NCI-H2196 treated with DMSO at 0.1 percent for 48 hours (cell line): Measurements from ENCODE around the gene ZNF528.

Source experiments
- DNase-seq: peaks from one replicate; lab custom pipeline; 2025; ENCODE audit not compliant: unreplicated experiment; lab: John Stamatoyannopoulos, UW

Gene ZNF528

DNA sequence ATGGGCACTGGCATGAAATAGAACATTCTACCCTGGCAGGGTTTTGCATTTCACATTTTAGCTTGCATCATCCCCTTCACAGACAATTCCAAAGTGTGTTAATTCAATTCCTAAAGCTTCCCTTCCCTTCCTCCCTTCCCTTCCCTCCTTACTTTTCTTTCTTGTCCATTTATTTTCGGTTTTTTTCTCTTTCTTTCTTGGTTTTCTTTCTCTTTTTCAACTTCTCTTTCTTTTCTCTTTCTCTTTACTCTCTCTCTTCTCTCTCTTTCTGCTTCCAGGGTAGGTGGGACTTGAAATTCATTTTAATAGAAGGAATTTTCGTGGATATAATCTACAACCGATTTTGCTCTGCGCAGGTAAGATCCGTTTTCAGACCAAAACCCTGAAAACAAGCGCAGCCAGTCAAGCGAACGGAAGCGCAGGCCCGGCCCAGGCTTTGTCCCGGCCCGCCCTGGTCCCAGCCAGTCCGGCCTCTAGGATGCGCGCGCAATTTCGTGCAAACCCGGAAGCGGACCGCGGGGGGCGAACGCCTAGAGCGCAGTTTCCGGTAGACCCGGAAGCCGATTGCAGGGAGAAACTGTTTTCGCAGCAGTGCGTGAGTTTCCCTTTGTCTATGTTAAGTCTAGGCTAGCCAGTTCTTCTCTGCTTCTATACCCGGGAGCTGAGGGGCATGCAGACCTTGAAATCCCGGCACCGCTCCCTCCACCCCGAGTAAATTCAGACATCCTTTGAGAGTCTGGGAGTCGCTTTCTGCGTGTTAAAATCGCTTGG is at the start of gene ZNF528:
Gene ZNF528, plus strand, starts transcription at position 540 of the 771 bp plus-strand sequence. CDS start 4,165 bp downstream, outside the sequence.
- peak; percentile 81 for DNase-seq

DNA sequence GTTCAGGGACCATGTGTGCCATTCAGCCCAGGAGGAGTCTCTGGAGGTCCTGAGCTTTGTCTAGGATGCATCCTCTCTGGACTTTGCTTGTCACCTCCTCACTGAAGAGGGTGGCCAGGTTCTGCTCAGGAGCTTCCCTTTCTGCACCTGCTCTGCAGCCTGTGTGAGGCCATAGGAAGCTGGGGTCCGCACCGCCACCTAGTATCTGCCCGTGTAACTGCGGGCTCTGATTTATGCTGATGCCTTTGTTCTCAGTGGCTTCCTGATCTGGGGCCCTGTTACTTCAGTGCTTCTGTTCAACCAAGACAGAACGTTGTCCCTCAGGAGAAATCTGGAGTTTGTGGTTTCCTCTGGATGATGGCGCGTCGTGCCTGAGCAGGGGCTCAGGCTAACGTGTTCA is 46.1 kb upstream of the ZNF528 start:
- DNase-seq, result no peak

DNA sequence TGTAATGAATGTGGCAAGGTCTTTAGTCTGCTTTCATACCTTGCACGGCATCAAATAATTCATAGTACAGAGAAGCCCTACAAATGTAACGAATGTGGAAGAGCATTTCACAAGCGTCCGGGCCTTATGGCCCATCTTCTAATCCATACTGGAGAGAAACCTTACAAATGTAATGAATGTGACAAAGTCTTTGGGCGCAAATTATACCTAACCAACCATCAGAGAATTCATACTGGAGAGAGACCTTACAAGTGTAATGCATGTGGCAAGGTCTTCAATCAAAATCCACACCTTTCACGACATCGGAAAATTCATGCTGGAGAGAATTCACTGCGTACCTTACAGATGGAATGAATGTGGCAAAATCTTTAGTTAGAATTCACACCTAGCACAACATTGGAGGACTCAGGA is 31.2 kb upstream of the ZNF528 start:
- DNase-seq, result no peak

- DNase-seq, result peak; percentile 13
Observed at GRCh38 chr19:52369559-52370340, 27.9 kb upstream of the ZNF528 start, which contains the start of gene ZNF880. Gene ZNF880 (plus strand): TSS chr19:52369923. CDS start chr19:52369966, 43 bp downstream.

DNA sequence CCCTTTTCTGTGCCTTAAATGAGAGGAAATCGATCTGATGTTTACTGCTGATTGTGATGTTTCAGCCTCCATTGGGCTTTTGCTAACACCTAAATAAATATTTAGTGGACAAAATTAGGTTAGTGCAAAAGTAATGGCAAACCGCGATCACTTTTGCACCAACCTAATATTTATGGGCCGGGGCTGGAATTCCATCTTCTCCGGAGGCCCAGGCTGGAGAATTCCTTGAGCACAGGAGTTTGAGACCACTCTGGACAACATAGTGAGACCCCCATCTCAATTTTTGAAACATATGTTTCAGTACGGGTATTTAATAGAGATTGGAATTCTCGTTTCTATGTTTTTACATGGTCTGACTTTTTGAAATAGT is 27.3 kb upstream of the ZNF528 start:
- DNase-seq, result no peak

GRCh38 chr19:52391135-52391534 is 6.5 kb upstream of the ZNF528 start:
- DNase-seq, result no peak

DNA sequence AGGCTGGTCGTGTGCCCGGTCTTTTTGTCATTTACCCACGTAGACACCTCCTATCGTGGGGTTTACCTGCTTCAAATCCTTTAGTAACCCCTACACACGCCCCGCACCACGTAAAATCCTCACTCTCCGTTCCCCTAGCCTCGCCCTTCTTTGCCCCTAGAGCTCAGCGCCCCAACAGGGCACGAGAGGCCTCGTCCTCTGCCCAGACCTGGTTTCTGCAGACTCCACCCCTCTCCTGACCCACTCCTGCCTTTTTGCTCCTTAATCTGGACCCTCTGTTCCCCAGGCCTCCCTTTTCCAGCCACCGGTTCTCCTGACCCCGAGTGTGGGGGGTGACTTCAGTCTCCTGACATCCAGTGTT is 412 bp downstream of the ZNF528 start:
- no peak for DNase-seq

DNA sequence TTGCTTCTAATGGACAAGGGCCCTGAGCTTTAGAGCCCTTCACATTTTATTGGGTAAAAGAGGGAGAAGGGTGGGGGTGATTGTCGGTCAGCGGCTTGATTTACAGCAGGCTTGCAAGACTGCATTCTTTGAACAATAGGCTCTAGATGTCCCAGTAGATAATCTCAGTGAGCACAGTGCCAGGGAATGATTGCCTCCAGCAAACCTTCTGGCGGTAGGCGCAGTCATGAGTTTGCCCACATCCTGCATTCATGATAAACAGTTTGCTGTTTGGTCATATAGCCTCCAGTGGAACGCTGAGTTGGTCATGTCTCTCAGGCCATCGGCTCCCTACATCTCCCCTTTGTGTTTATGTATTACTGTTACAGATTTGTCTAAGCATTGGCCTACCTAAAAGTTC is 12.6 kb downstream of the ZNF528 start:
- no peak for DNase-seq

DNA sequence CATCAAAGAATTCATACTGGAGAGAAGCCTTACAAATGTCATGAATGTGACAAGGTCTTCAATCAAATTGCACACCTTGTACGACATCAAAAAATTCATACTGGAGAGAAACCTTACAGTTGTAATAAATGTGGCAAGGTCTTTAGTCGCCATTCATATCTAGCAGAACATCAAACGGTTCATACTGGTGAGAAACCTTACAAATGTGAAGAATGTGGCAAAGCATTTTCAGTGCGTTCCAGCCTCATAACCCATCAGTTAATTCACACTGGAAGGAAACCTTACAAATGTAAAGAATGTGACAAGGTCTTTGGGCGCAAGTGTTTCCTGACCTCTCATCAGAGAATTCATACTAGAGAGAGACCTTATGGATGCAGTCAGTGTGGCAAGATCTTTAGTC is 18.1 kb downstream of the ZNF528 start:
- DNase-seq, result no peak

GRCh38 chr19:52428937-52429336 is 31.3 kb downstream of the ZNF528 start, which contains the start of gene ZNF534:
Gene ZNF534 (plus strand): TSS chr19:52429148. CDS start chr19:52431475, 2,327 bp downstream.
- no peak for DNase-seq

DNA sequence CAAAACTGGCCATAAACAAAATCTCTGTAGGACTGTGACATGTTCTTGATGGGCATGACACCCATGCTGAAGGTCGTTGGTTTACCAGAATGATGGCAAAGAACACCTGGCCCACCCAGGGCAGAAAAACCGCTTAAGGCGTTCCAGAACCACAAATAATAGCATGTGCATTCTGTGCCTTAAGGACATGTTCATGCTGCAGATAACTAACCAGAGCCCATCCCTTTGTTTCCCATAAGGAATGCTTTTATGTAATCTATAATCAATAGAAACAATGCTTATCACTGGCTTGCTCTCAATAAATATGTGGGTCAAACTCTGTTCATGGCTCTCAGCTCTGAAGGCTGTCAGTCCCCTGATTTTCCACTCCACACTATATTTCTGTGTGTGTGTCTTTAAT is 44.5 kb downstream of the ZNF528 start:
- no peak for DNase-seq

GRCh38 chr19:52444506-52444905 is 46.9 kb downstream of the ZNF528 start:
- DNase-seq, result no peak

- no peak for DNase-seq
Observed at GRCh38 chr19:52451241-52451640, 53.6 kb downstream of the ZNF528 start.

DNA sequence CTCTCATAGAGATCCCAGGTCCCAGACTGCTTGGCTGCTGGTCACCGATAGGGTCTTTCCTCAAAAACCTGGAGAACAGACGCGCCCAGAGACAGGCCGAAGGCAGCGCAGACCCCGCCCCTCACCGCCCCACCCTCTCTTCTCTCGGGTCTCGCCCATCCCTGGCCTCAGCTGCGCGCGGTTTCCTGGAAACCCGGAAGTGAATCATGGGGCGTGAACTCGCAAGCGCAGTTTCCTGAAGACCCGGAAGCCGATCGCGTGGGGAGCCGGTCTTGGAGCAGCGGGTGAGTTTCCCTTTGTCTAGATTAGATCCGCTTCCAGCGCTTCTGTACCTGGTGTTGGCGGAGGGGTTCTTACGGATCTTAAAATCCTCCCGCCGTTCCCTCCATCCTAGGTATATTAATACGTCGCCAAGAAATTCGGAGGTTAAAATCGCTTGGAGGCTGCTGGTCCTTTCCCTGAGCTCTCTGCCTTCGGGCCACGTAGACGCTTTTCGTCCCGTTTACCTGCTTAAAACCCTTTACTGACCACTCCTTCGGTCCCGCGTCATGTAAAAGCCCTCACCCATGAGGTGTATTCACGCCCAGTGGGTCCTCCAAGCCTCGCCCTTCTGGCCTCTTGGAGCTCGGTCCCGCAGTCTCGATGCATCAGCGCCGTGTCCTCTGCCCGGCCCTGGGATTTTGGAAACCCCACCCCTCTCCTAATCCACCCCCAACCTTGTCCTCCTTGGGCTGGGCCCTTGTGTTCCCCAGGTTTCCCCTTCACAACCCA is 55.9 kb downstream of the ZNF528 start, which contains the start of gene ZNF578:
Gene ZNF578, plus strand, starts transcription at position 230 of the 771 bp plus-strand sequence. CDS start 48,293 bp downstream, outside the sequence.
- no peak for DNase-seq

DNA sequence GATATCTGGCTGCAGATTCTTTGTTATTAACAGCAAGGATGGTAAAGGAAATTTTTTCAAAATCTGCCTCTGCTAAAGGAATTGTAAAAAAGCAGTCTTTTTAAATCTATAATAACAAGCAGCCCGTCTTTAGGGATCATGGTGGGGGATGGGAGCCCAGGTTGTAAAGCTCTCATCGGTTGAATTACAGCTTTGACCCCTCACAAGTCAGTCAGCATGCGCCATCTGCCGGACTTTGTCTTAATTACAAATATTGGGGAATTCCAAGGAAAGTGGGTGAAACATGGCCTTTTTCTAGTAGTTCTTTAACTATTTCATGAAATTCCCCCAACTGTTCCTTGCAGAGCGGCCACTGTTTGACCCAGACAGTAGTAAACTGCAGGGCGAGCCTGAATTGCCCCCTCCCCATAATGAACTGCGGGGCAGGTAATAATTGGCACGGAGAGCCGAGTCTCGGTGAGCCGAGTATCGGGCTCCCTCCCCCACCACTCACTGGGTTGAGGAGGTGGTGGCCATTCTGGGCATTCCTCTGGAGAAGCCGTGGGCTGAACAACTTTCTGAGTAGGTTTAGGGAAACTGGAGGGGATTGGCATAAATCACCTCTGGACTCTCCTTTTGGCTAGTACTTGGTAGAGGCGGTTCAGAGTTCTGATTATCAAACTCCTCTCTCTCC is 67.3 kb downstream of the ZNF528 start:
- DNase-seq, result no peak
